GM19239 (cell line): ENCODE measurements around the gene ANKRD6.

Source experiments
- DNase-seq: peaks from one replicate; pipeline ENCODE4 v3.0.0; 2011; ENCODE audit warnings: low spot score; ENCODE audit not compliant: insufficient read length
- FAIRE-seq: peaks from 2 replicates; lab custom pipeline; 2011; peaks lifted over from hg19 to GRCh38; lab: Jason Lieb, UNC

ANKRD6 gene

GRCh38 chr6:89503641-89504040, 70.7 kb downstream of the ANKRD6 start:
- FAIRE-seq (no peak), DNase-seq (no peak)

DNA sequence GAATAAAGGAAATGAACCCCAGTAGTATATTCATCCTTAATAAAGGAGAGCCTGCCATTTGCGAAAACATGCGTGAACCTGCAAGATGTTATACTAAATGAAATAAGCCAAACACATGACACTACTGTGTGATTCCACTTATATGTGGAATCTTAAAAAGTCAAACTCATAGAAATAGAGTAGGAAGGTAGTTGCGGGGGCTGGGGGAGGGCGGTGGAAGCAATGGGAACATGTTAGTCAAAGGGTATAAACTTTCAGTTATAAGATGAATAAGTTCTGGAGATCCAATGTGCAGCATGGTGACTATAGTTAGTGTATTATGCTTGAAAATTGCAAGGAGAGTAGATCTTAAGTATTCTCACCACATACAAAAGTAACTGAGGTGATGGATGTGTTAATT, 72.9 kb downstream of the ANKRD6 start:
- DNase-seq, result no peak
- FAIRE-seq, result no peak

GRCh38 chr6:89506716-89507617, 74.0 kb downstream of the ANKRD6 start:
- DNase-seq, result no peak
- no peak for FAIRE-seq

GRCh38 chr6:89508755-89509563, 76.0 kb downstream of the ANKRD6 start:
- no peak for DNase-seq
- FAIRE-seq, result no peak

GRCh38 chr6:89509777-89510281, 76.9 kb downstream of the ANKRD6 start:
- DNase-seq (no peak), FAIRE-seq (no peak)

GRCh38 chr6:89510393-89510792, 77.4 kb downstream of the ANKRD6 start:
- DNase-seq, result no peak
- no peak for FAIRE-seq

- DNase-seq, result no peak
- no peak for FAIRE-seq
Measured at GRCh38 chr6:89518352-89519055, 85.6 kb downstream of the ANKRD6 start.

- FAIRE-seq (no peak), DNase-seq (no peak)
Measured at GRCh38 chr6:89520736-89521135, 87.8 kb downstream of the ANKRD6 start.

GRCh38 chr6:89522778-89523177, 89.8 kb downstream of the ANKRD6 start:
- DNase-seq, result no peak
- FAIRE-seq, result no peak

DNA sequence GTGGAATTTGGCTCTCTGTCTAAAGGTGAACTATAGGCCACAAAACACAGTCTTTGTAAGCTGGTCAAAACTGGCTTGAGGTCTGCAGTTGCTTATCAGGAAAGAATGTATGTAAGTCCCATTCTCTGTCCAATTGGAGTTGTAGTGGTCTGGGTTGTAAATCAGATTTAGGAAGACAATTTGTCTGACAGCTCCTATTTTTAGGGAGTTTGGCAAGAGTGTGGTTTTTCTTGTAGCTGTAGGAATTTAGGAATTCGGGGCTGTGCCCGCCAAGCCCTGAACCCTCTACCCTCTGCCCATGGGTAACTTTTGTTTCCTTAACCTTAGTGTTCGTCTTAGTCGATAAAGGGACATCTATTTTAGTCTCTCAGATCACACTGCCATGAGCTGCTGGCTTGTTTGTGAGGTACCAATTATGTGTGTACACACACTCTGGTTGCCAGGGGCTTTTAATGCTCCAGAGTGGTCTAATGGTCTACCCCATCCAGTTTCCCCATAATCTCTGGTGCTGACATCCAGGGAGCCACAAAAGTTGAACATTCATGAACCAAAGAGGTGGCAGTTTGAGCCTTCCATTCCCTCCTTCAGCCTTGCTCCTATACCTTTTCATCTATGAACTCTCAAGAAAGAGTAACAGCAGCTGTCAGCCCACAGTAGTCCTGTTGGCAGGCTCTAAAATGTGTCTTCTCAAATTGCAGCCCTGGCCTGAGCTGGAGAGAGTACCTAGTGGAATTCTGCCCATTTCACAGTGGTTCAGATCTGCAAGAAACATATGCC, 93.0 kb downstream of the ANKRD6 start:
- no peak for DNase-seq
- no peak for FAIRE-seq

DNA sequence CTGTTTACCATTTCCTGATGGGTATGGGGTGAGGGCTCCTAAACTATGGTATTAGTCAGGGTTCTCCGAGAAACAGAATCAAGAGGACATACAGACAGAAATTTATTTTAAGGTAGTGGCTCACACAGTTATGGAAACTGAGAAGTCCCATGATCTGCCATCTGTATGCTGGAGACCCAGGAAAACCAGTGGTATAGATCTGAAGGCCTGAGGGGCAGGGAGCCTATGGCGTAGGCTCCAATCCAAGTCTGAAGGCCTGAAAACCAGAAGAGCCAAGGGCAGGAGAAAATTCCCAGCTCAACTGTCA, 93.6 kb downstream of the ANKRD6 start:
- DNase-seq (no peak), FAIRE-seq (no peak)

DNA sequence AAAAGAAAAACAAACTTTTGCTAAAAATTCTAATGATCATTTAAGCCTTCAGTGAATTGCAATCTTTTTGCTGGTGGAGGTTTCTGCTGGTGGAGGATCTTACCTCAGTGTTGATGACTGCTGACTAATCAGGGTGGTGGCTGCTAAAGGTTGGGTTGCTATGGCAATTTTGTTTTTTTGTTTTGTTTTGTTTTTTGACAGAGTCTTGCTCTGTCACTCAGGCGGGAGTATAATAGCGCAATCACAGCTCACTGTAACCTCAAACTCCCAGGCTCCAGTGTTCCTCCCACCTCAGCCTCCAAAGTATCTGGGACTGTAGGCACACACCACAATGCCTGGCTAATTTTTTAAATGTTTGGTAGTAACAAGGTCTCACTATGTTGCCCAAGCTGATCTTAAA, 94.7 kb downstream of the ANKRD6 start:
- DNase-seq, result no peak

GRCh38 chr6:89528866-89529265, 95.9 kb downstream of the ANKRD6 start:
- FAIRE-seq (no peak), DNase-seq (no peak)

More for the DNA sequence above, 94.7 kb downstream of the ANKRD6 start:
- FAIRE-seq, result no peak

- no peak for FAIRE-seq
- DNase-seq, result no peak
Measured at GRCh38 chr6:89530982-89531381, 98.0 kb downstream of the ANKRD6 start.

DNA sequence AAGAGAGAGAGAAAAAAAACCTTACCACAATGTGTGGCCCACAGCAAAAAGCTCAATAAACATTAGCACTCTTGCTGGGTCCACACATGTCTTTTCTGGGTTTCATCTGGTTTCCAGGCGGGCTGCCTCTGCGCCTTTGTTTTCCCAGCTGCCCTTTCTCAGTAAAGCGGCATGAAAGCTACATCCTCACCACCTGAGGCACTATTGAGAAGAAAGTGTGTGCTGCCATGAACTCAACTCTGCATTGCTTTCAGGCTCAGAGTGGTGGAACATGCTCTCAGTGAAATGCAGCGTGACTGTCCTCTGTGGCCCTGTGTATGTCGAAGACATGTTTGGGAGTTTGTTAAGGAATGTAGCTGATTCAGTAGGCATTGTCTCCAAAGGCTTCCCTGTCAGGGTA, 103.3 kb downstream of the ANKRD6 start:
- FAIRE-seq, result no peak
- DNase-seq, result no peak

GRCh38 chr6:89539779-89540178, 106.8 kb downstream of the ANKRD6 start:
- FAIRE-seq, result no peak

DNA sequence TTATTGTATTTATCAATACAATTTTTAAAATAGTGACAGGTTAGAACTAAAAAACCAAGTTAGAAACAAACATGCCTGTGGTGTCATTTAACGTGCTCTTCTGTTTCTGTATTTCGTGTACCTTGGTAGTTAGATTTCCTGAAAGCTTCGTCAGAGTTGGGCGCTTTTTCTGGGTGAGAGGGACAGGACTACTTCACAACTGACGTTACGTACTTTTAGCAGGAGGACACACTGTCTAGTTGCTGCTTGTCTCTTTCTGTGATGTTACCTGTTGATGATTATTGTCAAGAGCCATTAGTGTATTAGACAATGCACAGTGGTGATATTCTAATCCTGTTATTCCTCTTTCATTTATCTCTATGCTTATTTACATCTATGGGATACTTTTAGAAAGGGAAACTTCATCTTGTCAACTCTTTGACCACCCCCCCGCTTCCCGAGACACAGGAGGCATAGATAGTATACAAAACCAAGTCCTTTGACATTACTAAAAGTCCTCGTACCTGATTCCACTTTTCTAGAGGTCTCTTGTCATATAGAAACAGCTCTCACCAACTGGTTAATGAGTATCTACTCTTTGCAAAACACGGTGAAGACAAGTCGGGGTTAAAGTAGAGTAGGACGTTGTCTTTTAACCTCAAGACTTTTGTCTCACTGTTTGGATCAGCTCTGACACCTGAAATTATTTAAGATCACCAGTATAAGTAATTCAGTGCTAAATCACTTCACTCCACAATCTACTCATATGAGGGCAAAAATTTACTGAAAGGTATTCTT, 109.3 kb downstream of the ANKRD6 start:
- DNase-seq (no peak), FAIRE-seq (no peak)

More at GRCh38 chr6:89539779-89540178, 106.8 kb downstream of the ANKRD6 start:
- no peak for DNase-seq

- FAIRE-seq (no peak), DNase-seq (no peak)
Measured at GRCh38 chr6:89542866-89543265, 109.9 kb downstream of the ANKRD6 start.

DNA sequence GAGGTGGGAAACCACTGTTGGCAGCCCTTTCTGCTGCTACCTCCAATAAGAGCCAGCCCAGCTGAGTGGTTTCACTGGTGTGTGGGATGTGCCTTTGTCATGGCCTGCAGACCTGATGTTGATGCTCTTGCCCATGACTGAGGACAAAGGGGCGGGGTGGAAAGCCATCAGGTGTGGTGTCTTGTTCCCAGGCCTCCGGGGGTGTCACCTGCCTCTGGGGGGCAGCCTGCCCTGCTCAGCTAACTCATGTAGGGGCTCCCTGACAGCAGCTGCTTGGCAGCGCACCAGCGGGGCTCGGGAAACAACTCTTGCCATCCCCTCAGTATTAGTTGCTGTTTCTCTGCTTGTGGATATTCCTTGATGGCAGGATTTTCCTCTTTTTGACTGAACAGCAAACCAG, 114.3 kb downstream of the ANKRD6 start:
- FAIRE-seq, result no peak
- no peak for DNase-seq
